Inflammatory macrophage (primary cell): ENCODE results near the gene ADRM1.

Experiments
- DNase-seq, 2 donors: peaks; one replicate each; pipeline ENCODE4 v3.0.0-alpha.2; 2020 to 2022

ADRM1 gene

DNA sequence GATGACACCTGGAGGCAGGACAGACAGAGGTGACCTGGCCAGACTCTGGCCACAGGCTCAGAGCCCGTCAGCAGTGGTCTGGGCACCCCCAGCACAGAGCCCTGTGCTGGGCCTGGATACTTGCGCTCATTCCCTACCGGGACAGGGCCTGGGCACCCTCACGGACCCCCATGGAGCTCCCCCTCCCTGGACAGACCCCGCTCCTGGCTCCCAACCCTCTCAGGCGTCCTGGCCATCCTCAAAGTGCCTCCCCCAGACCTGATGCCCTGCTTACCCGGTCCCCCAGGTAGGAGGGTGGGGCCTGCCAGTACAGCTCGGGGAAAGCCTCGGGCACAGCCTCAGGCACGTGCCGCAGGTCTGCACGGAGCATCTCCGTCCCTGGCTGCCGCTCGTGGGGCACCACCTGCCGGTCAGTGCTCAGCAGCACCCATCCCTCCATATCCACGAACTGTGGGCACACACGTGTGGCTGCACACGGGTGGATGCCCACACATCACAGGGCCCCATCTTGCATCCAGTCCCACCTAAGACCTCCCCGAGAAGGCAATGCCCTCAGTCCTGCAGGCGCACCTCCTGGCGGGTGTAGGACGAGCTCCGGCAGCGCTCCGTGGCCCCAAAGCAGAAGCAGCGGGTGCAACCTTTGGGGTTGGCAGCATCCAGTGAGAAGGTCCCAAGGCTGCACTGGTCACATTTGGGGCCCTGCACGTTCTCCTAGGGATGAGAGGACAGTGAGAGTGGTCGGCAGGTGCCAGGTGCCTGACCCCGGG is 24.3 kb downstream of the ADRM1 start:
- DNase-seq = no peak

DNA sequence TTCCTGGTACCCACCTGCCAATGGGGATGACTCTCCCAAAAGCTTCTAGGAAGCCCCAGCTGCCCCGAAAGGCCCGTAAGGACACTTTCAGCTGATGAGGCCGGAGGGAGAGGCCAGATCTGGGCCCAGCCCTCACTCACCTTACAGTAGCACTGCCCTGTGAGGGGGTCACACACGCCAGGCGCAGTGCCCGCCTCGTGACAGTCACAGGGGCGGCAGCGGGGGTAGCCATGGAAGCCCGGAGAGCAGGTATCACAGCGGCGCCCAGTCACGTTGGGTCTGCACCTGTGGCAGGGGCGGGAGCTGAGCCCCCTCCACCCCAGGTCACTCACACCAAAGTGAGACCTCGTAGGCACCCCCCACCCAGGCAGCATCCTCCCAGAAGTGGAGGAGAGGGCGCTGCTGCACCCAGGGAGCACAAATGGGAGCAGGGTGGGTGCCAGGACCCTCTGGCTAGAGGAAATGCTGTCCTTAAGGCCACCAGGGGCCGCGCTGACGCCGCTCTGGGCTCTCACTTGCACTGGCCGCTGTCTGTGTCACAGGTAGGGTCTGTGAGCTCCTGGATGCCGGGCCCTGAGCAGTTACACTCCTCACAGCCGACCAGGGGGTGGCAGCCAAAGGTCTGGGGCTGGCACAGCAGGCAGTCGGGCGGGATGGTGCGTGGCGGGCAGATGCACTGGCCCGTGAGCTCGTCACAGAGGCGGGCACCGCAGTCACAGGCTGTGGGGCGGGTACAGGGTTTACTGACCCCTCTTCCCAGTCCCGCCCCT is 25.1 kb downstream of the ADRM1 start:
- no peak for DNase-seq

GRCh38 chr20:62328684-62329388 is 26.0 kb downstream of the ADRM1 start:
- DNase-seq = no peak

DNA sequence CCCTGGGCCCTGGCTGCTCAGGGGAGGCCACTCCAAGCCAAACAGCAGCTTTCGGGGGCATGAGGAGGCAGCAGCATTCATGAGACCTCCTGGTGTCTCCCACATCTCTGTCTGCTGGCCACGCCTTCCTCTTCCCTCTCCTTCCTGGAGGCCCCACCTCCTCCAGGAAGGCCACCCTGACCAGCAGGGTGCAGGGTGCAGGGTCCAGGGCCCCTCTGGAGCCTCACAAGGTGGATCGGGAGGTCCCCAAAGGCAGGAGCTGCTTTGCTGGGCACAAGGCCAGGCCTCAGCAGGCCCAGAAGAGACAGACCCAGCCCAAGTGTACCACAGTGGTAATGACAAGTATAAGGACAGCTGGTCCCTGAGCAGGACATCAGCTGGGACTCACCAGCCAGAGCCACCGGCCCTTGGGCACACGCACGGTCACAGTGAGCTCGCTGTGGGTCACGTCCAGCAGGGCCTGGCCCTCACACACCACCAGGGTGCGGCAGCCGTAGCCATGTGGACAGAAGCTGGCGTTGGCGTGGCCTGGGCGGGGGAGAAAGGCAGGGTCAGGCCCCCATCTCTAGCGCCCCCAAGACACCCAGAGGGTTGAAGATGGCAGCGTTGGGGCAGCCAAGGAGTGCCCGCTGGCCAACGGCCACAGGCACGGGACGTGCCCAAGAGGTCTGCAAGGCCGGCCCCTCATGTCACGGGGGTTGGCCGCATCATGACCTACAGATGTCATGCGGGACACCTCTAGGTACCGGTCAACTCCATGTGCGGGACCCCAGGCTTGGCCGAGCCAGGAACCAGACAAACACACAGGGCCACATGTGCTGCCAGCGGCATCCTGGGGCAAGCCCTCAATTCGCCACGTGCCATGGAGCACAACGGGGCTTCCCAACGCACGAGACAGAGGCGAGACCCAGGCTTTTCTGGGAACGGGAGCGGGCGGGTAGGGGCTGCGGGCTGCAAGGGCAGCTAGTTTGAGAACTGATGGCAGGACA is 26.9 kb downstream of the ADRM1 start:
- no peak for DNase-seq

GRCh38 chr20:62330576-62331317 is 27.9 kb downstream of the ADRM1 start:
- no peak for DNase-seq

- no peak for DNase-seq
Observed at GRCh38 chr20:62331347-62331746, 28.6 kb downstream of the ADRM1 start.

DNA sequence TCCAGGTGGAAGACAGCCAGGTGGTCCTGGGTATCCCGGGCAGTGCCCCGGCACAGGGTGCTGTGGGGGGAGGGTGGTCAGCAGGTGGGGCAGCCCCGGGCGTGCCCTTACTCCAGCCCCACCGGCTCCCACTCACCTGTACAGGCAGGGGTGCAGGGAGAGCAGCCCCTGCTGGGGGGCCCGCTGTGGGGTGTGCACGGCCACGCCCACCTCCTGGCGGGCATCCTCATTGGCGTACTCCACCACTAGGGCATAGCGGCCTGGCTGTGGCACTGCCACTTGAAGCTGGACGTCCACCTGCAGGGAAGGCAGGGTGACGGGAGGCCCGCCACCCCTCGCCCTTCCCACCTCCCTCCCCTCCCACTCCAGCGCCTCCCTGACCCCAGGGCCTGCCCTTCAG is 29.6 kb downstream of the ADRM1 start:
- no peak for DNase-seq

DNA sequence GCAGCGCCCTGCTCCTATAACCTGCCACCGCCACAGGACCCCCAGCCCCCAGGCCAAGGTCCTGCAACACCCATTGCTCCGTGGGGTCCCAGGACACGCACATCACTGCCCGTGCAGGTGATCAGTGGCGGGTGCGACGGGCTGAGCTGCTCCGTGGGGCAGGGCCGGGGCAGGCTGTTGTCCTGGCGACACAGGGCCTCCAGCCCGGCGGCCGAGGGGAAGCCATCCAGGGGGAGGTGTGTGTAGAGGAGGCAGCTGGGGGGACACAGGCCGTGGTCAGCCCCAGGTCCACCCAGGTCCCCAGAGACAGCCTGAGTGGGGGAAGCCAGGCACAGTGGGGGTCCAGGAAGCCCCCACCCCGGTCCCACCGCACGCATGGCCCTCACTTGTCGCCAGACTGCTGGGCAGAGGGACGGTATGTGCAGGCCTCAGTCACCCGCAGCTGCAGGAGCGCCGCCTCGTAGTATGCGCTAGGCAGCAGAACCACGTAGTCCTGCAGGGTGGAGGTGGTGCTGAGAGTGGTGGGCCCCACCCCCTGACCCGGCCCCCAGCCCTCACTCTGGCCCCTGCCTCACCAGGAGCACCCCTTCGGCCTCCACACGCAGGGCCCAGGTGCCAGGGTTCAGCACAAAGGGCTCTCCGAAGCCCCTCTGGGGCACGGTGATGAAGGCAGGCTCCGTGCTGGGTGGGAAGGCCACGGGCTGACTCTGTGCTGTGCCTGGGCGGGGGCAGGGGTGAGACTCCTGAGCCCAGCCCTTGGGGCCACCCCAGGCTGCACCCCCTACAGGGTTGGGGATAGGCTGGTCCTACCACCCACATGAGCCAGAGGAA is 30.4 kb downstream of the ADRM1 start:
- no peak for DNase-seq

DNA sequence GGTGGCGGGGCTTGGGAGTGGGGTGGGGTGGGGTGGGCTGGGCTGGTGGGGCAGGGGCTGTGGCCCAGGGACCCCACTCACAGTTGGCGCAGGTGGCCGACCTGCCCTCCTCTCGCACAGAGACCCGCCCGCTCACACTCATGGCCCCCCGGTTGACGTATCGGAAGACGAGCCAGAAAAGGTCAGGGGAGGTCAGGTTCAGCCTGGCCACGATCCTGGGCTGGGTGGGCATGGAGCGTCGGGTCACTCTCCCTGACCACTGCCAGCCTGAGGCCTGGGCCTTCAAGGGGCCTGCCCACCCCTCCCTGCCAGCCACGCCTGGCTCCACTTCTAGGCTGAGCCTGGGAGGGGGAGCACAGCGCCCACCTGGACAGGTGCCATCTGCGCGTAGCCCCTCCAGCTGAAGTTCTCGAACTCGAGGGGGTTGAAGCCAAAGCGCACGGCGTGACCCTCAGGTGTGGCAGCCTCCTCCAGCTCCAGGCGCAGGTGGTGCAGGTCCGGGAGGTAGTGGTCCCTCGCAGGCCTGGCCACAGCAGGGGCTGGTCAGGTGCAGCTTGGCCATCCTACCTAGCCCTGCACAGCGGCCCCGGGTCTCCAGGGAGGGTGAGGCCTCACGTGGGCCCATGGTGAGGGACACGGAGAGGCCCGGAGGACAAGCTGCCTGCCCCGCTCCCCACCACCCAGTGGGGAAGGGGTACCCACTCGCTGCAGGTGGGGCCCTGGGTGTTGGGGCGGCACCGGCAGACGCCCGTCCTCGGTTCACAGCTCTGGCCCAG is 31.2 kb downstream of the ADRM1 start:
- no peak for DNase-seq

- no peak for DNase-seq
Observed at GRCh38 chr20:62334881-62335280, 32.1 kb downstream of the ADRM1 start.

GRCh38 chr20:62335532-62335931 is 32.7 kb downstream of the ADRM1 start:
- DNase-seq = no peak

DNA sequence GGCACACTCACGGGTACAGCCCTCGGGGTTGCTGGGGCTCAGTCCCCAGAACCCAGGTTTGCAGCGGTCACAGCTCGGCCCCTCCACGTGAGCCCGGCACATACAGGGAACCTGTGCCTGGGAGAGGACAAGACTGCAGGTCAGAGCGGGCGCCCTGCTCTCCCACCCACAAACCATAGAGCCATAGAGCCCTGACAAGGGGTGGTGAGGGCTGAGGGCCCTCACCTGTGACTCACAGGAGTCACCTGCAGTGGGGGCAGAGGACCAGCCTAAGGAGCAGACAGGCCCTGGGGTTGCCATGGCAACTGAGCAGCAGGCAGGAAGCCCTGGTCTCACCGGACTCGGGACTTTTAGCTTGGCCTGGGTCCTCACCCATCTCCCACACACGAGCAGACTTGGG is 33.5 kb downstream of the ADRM1 start:
- no peak for DNase-seq

- no peak for DNase-seq
Observed at GRCh38 chr20:62336775-62337557, 34.2 kb downstream of the ADRM1 start.

- DNase-seq = peak in 1 of 2 donors; percentile 8
Observed at GRCh38 chr20:62337558-62338293, 34.9 kb downstream of the ADRM1 start.

DNA sequence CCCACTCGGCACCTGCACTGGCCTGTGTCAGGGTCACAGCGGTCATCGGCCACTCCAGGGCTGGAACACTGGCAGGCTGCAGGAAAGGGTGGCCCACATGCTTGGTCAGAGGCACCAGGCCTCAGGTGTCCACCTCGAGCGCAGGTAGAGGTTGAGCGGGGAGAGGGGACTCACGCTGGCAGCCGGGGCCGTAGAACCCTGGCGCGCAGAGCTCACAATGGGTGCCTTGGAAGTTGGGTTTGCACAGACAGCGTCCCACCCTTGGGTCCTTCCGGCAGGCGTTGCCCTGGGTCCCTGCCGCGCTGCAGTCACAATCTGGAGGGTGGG is 35.5 kb downstream of the ADRM1 start:
- no peak for DNase-seq

DNA sequence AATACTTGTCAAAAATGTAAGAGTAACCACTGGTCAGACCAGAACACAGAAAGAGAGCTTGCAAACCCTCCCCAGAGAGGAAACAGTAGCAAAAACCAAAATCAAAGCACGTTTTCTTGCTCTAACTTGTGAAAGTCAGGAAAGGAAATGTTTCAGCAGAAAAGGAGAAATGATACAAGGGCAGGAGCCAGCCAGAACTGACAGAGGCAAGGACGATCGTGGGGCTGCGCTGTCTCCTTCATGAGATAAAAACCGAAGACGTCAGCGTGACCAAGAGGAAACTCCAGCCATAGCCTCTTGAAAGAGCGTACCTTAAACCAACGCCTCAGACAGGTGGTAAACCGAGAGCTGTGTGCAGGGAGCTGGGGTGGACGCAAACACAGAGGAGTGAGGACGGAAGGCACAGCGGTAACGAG is 36.9 kb downstream of the ADRM1 start:
- DNase-seq = peak; percentile 34 to 37

DNA sequence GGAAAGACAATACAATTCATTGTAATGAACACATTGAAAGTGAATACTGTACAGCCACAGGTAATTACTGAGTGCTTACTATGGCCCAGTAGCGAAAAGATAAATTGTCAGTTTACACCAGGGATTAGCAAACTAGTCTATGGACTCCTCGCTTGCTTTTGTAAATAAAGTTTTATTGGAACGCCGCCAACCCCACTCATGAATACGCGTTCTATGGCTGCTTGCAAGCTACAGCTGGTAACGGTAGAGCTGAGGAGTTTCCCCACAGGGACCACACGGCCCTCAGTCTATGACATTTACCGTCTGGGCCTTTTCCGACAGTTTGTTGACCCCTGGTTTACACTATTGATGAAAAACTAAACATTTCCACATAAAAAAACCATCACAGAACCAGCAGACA is 40.1 kb downstream of the ADRM1 start:
- DNase-seq = no peak

GRCh38 chr20:62344092-62344491 is 41.3 kb downstream of the ADRM1 start:
- no peak for DNase-seq
